Inferior parietal cortex (tissue), 1 donor: Measurements from ENCODE around the gene KRT14.
"Not testable (repeated sequence)": the region's sequence is repeated elsewhere in the genome, so short reads cannot be mapped to it uniquely, and the experiment has no call there.

Experiments
- DNase-seq: peaks from one replicate; pipeline ENCODE4 v3.0.0-alpha.2; 2016; ENCODE audit errors: extremely low spot score

Gene KRT14

DNA sequence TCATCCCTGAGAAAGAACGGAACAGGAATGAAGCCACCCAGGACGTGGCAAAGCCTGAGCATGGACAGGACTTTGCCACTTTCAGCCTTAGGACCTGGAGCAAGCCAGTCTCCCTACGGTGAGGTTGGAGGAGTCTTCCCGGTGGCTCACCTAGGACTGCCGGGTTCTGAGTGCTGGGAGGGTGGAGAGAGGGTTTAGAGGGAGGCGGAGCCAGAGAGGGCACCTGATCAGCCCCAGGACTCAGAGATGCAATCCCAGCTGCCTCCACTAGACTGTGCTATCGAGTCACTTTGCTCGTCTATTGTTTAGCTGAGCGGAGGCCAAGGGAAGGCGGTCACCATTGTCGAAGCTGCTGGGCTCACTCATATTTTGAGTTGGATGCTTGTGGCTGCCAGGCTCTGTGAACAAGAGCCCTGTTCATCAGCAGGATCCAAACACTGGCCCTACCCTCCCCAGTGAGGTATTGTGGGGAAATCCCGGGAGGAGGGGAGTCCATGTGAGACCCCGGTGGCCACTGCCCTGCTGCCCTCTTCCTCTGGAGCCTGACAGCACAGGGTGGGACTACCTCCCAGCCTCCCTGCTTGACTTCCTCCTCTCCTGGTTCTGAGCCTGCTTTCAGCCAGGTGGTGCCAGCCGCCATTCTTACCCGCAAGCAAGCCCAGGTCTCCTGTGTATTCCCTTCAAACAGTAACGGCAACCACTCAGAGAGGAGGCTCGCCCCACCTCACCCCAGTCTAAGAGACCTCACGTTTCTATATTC, 7.0 kb downstream of the KRT14 start:
- DNase-seq = peak; percentile 72

DNA sequence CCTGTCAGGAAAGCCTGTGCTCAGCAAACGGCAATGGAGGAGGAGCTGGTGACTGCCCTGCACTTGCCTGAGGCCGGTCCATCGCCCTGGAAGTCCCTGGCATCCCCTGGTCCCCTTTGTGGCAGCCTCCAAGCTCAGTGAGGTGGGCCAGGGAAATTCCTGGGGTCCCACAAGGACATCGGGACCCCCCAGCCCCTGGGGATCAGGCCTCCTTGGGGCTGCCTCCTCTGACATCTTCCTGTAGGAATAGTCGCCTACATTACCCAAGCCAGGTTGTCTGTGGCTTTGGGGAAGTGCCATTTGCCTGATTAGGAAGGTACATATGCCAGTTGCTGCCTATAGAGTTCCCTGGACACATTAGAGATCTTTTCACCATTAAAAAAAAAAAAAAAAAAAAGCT, 7.7 kb downstream of the KRT14 start:
- DNase-seq = no peak

DNA sequence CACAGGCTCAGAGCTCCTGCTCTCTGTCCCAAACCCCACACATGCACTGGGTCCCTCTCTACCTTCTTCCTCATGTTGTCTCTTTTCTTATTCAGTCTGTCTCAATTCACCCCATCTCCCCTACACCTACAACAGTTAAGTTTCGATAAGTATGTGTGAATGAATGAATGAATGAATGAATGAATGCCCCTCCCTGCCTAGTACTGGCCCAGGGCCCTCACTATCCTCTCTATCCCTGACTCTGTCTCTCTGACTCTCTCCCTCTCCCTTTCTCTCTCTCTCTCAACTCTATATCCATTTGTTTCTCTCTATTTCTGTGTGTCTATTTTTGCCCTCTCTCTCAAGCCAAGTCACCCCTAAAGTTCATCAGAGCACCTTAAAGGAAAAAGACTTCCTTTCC, 8.2 kb downstream of the KRT14 start:
- DNase-seq = no peak

DNA sequence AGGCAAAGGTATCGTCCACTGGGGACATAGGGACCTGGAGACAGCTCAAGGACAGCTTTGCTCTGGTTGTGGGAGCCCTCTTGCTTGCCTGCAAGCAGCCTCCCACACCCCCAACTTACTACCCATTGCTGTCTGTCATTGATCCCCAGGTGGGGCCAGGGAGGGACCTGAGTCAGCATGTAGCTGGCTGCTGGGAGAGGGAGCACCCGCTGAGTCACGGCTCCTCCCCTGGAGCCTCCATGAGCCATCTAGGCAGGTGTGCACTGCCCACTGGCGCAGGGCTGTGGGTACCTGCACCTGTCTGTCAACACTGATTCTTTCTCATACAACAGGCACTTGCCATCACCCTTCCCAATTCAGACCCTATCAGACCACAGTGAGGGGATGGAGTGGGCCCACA, 10.0 kb downstream of the KRT14 start:
- DNase-seq = not testable (repeated sequence)

DNA sequence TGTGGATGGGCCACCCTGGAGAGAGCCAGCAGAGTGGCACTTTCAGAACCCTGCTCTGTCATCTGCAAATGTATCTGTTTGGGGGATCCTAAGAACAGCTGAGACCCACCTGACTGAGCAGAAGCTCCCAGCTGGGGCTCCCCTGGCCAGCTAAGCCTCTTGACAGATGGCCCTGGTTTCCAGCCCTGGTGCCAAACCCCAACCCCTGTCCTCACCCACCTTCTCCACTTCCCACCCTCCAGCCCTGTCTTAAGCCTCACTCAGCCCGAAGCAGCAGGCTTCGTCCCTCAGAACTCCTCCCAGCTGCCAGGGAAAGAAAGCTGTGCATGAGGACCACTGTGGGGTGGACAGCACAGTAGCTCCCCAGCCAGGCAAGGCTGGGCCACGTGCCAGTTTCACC, 11.4 kb downstream of the KRT14 start:
- DNase-seq = no peak

DNA sequence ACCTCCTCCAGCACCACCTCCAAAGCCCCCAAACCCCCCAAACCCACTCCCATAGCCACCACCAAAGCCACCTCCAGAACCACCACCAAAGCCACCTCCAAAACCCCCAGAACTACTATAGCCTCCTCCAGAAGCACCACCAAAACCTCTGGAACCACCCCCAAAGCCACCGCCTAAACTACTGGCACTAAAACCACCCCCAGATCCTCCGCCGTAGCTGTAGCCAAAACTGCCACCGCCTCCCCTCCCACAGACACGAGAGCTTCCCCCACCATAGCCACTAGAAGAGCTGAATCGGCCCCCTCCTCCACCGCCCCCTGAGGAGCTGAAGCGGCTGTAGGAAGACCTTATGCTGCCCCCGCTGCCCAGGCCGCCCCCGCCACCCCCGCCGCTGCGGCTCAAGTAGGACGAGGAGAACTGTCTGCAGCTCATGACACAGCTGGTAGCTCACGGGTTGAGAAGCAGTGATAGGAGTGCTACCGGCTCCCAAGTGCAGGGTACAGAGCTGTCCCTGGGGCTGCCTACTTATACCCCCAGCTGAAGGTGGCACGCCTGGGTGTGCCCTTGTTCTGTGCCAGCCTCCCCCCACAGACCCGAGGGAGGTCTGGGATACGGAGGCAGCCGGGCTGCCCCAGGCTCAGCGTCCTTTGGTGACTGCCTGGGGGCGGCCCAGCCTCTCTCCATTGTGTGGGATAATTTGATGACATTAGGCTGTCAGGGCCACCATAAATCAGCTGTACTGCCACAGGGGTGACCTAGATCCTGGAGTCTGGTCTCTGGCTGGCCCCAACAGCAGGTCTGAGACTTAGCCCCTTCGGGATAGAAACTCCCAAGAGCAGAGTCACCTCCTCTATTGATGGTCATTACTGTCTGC, 14.9 kb downstream of the KRT14 start, which contains the start of gene KRT9:
TSS of gene KRT9 (minus strand) at position 499 of the 874 bp plus-strand sequence. CDS start at position 432, 67 bp downstream.
- no peak for DNase-seq

DNA sequence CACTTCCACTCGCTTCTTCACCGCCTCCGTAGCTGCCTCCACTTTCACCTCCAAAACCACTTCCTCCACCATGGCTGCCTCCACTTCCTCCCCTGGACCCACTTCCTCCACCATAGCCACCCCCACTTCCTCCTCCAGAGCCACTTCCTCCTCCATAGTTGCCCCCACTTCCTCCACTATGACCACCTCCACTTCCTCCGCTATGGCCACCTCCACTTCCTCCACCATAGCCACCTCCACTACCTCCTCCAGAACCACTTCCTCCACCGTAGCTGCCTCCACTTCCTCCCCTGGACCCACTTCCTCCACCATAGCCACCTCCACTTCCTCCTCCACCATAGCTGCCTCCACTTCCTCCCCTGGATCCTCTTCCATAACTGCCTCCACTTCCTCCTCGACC, 19.4 kb downstream of the KRT14 start:
- no peak for DNase-seq

DNA sequence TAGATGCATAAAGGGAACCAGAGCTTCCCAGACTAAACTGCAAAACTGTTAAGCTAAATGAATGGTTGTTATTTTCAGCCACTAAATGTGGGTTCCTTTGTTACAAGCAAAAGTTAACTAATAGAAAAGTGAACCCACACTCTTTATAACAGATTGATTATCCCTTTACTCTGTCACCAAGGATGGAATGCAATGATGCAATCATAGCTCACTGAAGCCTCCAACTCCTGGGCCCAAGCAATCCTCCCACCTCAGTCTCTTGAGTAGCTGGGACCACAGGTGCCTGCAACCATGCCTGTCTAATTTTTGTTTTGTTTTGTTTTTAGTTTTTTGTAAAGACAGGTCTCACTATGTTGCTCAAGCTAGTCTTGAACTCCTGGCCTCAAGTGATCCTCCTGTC, 21.4 kb downstream of the KRT14 start:
- DNase-seq = no peak

DNA sequence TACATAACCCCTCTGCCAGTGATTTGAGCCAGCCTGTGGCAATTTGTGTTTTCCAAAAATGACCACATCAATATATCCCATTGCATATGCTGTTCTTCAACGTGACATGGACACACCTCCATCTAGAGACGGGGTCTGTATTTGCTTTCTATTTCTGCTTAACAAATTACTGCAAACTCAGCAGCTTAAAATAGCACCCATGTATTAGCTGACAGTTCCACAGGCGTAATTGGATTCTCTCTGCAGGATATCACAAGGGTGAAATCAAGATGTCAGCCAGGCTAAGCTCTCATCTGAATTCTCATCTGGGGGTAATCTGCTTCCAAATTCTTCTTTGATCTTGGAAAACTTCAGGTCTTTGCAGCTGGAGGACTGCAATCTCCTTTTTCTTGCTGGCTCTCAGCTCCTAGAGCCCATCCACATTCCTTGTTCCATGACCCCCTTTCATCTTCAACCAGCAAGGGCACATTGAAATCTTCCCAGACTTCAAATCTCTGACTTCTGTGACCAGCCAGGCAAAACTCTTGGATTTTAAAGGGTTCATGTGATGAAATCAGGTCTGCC, 23.0 kb downstream of the KRT14 start:
- no peak for DNase-seq

DNA sequence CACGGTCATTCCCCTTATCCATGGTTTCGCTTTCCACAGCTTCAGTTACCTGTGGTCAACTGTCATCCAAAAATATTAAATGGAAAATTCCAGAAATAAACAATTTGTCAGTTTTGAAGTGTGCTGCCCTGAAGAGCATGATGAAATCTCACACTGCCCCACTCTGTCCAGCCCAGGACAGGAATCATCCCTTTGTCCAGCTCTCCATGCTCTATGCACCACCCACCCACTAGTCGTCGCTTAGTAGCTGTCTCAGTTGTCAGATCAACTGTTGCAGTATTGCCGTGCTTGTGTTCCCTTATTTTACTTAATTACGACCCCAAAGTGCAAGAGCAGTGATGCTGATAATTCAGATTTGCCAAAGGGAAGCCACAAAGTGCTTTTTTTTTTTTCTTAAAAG, 25.1 kb downstream of the KRT14 start:
- no peak for DNase-seq

DNA sequence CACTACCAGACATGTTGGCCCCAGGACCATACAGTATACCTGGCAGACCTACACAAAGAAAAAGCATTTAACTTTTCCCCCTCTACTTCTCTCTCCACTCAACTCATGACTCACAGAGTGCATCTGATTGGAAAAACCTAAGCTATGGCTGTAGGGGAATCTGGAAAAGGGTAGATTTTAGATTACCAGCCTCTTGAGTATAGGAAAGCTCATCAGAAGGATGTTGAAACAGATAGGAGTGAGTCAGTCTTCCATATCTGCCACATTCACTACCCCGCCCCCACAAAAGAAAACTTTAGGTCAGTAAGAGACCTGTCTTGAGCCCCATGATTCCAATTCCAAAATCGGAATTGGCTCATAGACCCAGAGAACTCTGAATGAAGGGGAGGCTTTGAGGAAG, 27.1 kb downstream of the KRT14 start:
- DNase-seq = no peak

DNA sequence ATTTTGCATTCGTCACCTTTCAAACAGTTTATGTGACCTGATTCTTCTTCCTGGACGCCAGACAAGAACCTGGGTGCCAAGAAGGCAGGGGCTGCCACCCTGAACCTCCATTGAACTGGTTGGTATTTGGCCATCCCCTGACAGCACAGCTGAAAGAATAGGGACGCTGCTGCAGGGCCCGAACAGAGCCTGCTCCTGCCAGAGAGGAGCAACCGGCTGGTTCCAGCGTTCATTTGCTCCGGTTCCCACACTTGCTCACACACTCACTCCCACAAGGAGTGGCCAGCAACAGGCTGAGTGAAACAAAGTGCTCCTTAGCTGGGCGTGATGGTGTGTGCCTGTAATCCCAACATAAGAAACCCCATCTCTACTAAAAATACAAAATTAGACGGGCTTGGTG, 29.8 kb downstream of the KRT14 start:
- DNase-seq = no peak

DNA sequence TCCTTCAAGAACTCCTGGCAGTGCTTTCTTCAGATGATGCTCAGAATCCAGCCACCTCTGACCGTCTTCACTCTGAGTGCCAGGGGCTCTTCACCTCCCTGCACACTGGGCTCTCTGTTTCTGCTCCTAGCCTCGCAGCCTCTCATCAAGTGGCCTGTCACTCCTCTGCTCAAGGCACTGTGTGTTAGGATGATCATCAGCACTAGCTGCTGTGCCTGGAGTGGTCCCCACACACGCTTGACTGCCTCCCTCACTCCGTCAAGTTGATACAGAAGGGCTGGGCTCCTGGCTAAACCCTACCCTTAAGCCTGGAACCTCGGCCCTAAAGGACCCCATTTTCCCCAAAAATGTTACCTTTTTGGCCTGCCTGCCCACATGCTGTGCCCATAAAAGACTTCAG, 30.4 kb downstream of the KRT14 start:
- no peak for DNase-seq

DNA sequence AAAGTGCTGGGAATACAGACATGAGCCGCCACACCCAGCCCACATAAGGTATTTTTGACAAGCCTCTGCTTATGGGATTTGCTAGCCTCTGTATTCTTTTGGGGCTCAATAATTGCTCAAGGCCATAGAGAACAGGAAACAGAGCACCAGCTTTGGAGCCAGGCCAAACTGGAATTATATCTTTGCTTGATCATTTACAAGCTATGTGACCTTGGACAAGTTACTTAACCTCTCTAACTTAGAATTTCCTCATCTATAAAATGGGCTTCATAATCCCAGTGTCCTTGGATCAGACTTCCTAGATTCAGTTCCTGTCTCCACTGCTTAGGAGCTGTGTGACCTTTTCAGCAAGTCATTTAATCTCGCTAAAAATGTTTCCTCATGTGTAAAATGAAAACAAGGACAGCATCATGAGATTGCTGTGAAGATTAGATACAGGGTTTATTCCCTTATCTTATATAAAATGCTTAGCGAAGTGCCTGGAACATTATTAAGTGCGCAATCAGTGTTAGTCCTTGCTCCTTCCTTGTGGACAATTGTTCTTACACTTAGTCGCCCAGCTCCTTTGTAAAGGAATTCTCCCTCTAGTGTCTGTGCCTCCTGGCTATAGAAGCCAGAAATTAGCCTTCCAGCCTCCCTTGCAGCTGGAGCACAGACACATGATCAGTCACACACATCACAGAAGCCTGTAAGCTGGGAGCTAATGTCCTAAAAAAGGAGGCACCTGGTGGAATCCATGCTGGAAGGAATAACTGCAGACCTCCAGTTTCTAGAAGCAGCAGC, 31.4 kb downstream of the KRT14 start:
- DNase-seq = no peak

DNA sequence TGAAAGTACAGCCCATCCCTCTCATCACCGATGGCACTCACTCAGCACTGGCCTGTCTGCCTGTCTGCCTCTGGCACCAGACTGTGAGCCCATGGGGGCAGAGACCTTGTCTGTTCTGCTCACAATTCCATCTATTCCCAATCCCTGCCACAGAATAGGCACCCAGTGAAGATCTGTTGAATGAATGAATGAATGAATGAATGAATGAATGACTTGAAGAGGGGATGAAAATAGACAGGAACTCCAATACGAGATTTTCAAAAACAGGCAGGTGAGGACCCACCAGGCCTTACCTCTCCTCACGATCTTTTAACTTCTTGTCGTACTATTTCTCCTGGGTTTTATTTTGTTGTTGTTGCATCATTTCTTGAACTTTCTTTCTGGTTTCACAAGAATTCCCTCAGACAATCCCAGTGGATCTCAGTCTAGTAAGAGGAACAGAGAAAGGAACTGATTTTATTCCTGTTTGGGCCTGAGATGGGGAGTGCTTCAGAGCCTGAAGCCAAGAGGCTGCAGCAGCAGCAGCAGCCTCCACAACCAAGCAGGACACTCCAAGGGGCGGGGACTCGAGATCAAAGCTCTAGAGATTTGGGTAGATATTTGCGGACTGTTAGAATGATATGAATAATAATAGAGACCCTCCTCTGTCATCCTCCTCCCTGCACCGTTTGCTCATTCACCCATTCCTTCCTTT, 32.6 kb downstream of the KRT14 start:
- no peak for DNase-seq

DNA sequence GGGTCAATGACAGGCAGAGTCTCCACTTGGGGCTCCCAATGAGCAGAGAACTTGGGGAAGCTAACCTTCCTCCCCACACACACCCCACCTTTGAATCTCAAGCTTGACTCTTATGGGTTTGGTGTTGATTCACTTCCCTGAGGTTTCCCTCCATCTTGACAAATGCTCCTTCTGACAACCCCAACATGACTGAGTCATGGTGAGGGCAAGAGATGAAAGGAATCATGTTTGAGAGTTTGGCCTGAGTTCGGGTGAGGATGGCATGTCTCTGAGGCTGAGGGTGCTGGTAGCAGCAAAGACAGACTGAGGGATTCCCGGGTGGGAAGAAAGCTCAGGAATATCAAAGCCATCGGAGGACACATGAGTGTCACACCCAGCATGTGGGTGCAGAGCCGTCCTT, 33.5 kb downstream of the KRT14 start:
- no peak for DNase-seq

DNA sequence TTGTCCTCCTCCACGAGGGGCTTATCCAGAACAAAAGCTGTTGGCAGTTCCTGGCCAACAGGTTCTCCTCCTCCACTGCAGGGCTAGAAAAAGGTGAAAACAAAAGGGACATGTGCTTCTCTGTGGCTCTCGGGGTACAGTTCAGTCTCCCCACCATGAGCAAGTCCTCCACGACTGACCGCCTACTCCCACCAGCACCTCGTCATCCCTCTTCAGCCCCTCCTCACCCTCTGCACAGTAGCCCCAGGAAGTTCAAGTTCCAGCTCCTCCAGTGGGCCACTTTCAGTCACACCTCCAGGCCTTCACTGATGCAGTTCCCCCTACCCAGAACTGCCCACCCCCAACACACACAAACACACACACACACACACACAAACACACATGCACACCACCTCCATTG, 34.2 kb downstream of the KRT14 start:
- no peak for DNase-seq

DNA sequence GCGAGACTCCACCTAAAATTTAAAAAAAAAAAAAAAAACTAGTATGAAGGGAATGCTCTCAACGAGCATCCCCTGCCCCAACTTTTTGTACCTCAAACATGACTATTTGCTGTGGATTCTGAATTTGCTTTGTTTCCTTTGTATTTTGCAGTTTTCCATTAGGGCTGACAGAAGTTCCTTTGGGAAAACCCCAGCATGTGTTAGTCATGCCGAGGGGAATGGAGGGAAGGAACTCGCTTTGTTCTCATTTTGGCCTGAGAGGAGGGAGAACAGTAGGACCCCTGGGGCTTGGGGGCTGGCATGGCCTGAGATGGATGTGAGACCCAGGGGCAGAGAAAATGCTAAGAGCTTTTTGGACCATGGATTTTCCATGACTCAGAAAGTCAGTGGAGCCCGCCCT, 35.3 kb downstream of the KRT14 start:
- no peak for DNase-seq

DNA sequence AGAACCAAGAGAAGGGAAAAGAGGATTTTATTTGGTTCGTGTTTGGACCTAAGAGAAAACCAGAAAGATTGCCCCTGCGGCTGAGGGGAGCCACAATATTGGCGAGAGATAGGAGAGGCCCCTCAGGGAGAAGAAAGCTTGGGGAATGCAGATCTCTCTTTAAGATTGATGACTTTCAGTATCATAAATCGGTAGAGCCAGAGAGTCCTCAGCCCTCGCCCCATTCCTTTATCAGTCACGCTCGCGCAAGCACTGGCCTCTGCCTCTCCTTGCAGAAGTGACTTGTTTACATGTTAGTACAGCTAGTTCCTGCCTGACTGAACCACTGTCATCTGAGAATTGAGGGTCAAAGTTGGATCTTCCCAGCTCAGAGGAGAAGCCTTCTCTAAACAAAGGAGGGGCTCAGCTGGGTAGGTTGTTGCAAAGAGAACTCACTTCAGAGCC, 37.1 kb downstream of the KRT14 start:
- DNase-seq = no peak

DNA sequence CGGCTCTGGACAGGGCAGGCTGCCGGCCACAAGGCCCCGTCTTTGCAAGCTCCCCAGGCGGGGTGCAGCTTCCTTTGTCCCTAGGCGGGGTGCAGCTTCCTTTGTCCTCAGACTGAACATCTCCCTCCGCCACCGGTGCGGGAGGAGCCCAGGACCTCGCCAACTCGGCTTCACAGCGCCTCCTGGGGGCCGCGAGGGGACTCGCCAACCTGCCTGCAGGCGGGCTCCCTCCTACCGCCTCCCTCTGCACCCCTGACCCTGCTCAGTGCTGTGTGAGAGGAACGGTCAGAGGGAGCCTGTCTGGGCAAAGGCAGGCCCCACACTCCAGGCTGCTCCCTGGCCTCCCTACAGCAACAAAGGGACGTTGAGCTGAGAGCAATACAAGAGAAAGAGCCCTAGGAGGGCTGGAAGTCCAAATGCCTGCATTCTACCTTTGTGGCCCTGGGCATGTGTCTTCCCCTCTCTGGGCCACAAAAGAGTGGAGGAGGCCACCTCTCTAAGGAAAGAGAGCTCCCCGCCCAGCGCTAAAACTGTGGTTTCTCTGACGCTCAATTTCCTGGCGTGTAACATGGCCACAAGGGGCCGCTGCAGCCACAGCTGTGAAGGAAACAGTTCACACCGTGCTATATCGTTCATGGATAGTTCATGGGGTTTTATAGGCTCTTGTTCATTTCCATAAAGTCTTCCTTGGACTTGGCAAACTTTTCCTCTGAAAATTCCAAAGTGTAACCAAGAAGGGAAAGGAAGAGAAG, 37.7 kb downstream of the KRT14 start:
- DNase-seq = peak; percentile 90
